ENCODE data around the gene PDXDC1.
"Not testable (repeated sequence)": the region's sequence is repeated elsewhere in the genome, so short reads cannot be mapped to it uniquely, and the experiment has no call there.

PDXDC1 gene

GRCh38 chr16:14971621-14972228, 3.1 kb upstream of the PDXDC1 start:
- DNase-seq (ENCODE audit: low spot score), result not testable (repeated sequence)

GRCh38 chr16:14973785-14974322, 972 bp upstream of the PDXDC1 start:
- DNase-seq (ENCODE audit: low spot score), result not testable (repeated sequence)

- DNase-seq (ENCODE audit: low spot score), result not testable (repeated sequence)
Measured at GRCh38 chr16:14974331-14974655, 533 bp upstream of the PDXDC1 start.

GRCh38 chr16:14975418-14976194, 780 bp downstream of the PDXDC1 start:
- not testable (repeated sequence) for DNase-seq (ENCODE audit: low spot score)

GRCh38 chr16:14976971-14977736, 2.3 kb downstream of the PDXDC1 start:
- not testable (repeated sequence) for DNase-seq (ENCODE audit: low spot score)

- DNase-seq (ENCODE audit: low spot score), result not testable (repeated sequence)
Measured at GRCh38 chr16:14978281-14978680, 3.5 kb downstream of the PDXDC1 start.

GRCh38 chr16:14978908-14979307, 4.1 kb downstream of the PDXDC1 start:
- not testable (repeated sequence) for DNase-seq (ENCODE audit: low spot score)

GRCh38 chr16:14981234-14981633, 6.4 kb downstream of the PDXDC1 start:
- DNase-seq (ENCODE audit: low spot score), result not testable (repeated sequence)

- DNase-seq (ENCODE audit: low spot score), result not testable (repeated sequence)
Measured at GRCh38 chr16:14982521-14982920, 7.7 kb downstream of the PDXDC1 start.

- DNase-seq (ENCODE audit: low spot score), result not testable (repeated sequence)
Measured at GRCh38 chr16:14988092-14988491, 13.3 kb downstream of the PDXDC1 start.

- not testable (repeated sequence) for DNase-seq (ENCODE audit: low spot score)
Measured at GRCh38 chr16:14988661-14989191, 13.9 kb downstream of the PDXDC1 start.

- not testable (repeated sequence) for DNase-seq (ENCODE audit: low spot score)
Measured at GRCh38 chr16:14989291-14990281, 14.8 kb downstream of the PDXDC1 start.

GRCh38 chr16:14993277-14994151, 18.7 kb downstream of the PDXDC1 start:
- not testable (repeated sequence) for DNase-seq (ENCODE audit: low spot score)

GRCh38 chr16:14996702-14997101, 21.9 kb downstream of the PDXDC1 start:
- DNase-seq (ENCODE audit: low spot score), result not testable (repeated sequence)

- not testable (repeated sequence) for DNase-seq (ENCODE audit: low spot score)
Measured at GRCh38 chr16:14998300-14998699, 23.5 kb downstream of the PDXDC1 start.

GRCh38 chr16:14999845-15000244, 25.0 kb downstream of the PDXDC1 start:
- not testable (repeated sequence) for DNase-seq (ENCODE audit: low spot score)

GRCh38 chr16:15002448-15002847, 27.6 kb downstream of the PDXDC1 start:
- DNase-seq (ENCODE audit: low spot score), result not testable (repeated sequence)

- DNase-seq (ENCODE audit: low spot score), result not testable (repeated sequence)
Measured at GRCh38 chr16:15005357-15006132, 30.7 kb downstream of the PDXDC1 start.

- DNase-seq (ENCODE audit: low spot score), result not testable (repeated sequence)
Measured at GRCh38 chr16:15008647-15009046, 33.8 kb downstream of the PDXDC1 start.

All from HuH-7.5 (cell line).